GM12892 (cell line): ENCODE measurements around the gene MXI1.
"Not testable (repeated sequence)": the region's sequence is repeated elsewhere in the genome, so short reads cannot be mapped to it uniquely, and the experiment has no call there.

Source experiments
- DNase-seq: peaks from one replicate; pipeline ENCODE4 v3.0.0; 2011; ENCODE audit not compliant: insufficient read length
- FAIRE-seq: peaks from 2 replicates; lab custom pipeline; 2011; peaks lifted over from hg19 to GRCh38; lab: Jason Lieb, UNC
- POLR2A ChIP-seq: IDR thresholded peaks from 2 replicates; pipeline ENCODE4 v1.6.1; 2011; ENCODE audit warnings: low read depth, low read length, control low read depth
- POLR2AphosphoS5 ChIP-seq: IDR thresholded peaks from 2 replicates; pipeline ENCODE4 v1.6.1; 2011; ENCODE audit warnings: low read depth, low read length, control low read depth
- TAF1 ChIP-seq: IDR thresholded peaks from 2 replicates; pipeline ENCODE4 v1.6.1; 2011; ENCODE audit warnings: low read depth, mild to moderate bottlenecking, control low read depth, low read length, borderline replicate concordance

MXI1 gene

GRCh38 chr10:110321869-110322620, 114.6 kb downstream of the MXI1 start:
- TF ChIP-seq TAF1 (no peak), POLR2AphosphoS5 (no peak), POLR2A (no peak)
- no peak for DNase-seq
- peak; percentile 27 for FAIRE-seq

- FAIRE-seq, result peak; percentile 62
- DNase-seq, result no peak
- TF ChIP-seq POLR2AphosphoS5, result no peak
- no peak for TF ChIP-seq POLR2A
- no peak for TF ChIP-seq TAF1
Measured at GRCh38 chr10:110323503-110323902, 116.1 kb downstream of the MXI1 start.

- FAIRE-seq, result peak; percentile 56
- TF ChIP-seq TAF1, result no peak
- TF ChIP-seq POLR2AphosphoS5, result no peak
- TF ChIP-seq POLR2A, result no peak
- no peak for DNase-seq
Measured at GRCh38 chr10:110324201-110324804, 116.9 kb downstream of the MXI1 start.

GRCh38 chr10:110324805-110325280, 117.4 kb downstream of the MXI1 start:
- FAIRE-seq, result no peak
- TF ChIP-seq POLR2AphosphoS5, result no peak
- no peak for TF ChIP-seq POLR2A
- no peak for TF ChIP-seq TAF1
- DNase-seq, result no peak

GRCh38 chr10:110326351-110327032, 119.1 kb downstream of the MXI1 start:
- FAIRE-seq, result peak; percentile 87
- DNase-seq, result no peak
- TF ChIP-seq POLR2AphosphoS5, result no peak
- TF ChIP-seq TAF1, result no peak
- no peak; the same call in 1 of the 2 replicates for TF ChIP-seq POLR2A

- FAIRE-seq, result peak; percentile 60
- DNase-seq, result no peak
- no peak for TF ChIP-seq POLR2A
- no peak for TF ChIP-seq TAF1
- TF ChIP-seq POLR2AphosphoS5, result no peak
Measured at GRCh38 chr10:110327262-110327914, 120.0 kb downstream of the MXI1 start.

GRCh38 chr10:110330675-110331074, 123.3 kb downstream of the MXI1 start:
- TF ChIP-seq POLR2AphosphoS5 (no peak), POLR2A (no peak), TAF1 (no peak)
- no peak for FAIRE-seq

GRCh38 chr10:110331226-110331795, 123.9 kb downstream of the MXI1 start:
- FAIRE-seq, result not testable (repeated sequence)

More at GRCh38 chr10:110330675-110331074, 123.3 kb downstream of the MXI1 start:
- no peak for DNase-seq

GRCh38 chr10:110334061-110334656, 126.8 kb downstream of the MXI1 start:
- TF ChIP-seq TAF1 (no peak), POLR2A (no peak), POLR2AphosphoS5 (no peak)
- FAIRE-seq (no peak), DNase-seq (no peak)

More at GRCh38 chr10:110331226-110331795, 123.9 kb downstream of the MXI1 start:
- not testable (repeated sequence) for DNase-seq

GRCh38 chr10:110335314-110336064, 128.1 kb downstream of the MXI1 start:
- FAIRE-seq (no peak), DNase-seq (no peak)
- TF ChIP-seq TAF1 (no peak), POLR2AphosphoS5 (no peak), POLR2A (no peak)

GRCh38 chr10:110336111-110336721, 128.8 kb downstream of the MXI1 start:
- no peak for DNase-seq
- no peak for FAIRE-seq
- no peak for TF ChIP-seq POLR2A
- no peak for TF ChIP-seq TAF1
- no peak for TF ChIP-seq POLR2AphosphoS5
